KG1 (cell line): ENCODE data around the gene NEURL4.
"Not testable (repeated sequence)": the region's sequence is repeated elsewhere in the genome, so short reads cannot be mapped to it uniquely, and the experiment has no call there.

ENCODE experiments used
- DNase-seq: peaks from one replicate; lab custom pipeline; 2025; lab: John Stamatoyannopoulos, UW

NEURL4 gene

DNA sequence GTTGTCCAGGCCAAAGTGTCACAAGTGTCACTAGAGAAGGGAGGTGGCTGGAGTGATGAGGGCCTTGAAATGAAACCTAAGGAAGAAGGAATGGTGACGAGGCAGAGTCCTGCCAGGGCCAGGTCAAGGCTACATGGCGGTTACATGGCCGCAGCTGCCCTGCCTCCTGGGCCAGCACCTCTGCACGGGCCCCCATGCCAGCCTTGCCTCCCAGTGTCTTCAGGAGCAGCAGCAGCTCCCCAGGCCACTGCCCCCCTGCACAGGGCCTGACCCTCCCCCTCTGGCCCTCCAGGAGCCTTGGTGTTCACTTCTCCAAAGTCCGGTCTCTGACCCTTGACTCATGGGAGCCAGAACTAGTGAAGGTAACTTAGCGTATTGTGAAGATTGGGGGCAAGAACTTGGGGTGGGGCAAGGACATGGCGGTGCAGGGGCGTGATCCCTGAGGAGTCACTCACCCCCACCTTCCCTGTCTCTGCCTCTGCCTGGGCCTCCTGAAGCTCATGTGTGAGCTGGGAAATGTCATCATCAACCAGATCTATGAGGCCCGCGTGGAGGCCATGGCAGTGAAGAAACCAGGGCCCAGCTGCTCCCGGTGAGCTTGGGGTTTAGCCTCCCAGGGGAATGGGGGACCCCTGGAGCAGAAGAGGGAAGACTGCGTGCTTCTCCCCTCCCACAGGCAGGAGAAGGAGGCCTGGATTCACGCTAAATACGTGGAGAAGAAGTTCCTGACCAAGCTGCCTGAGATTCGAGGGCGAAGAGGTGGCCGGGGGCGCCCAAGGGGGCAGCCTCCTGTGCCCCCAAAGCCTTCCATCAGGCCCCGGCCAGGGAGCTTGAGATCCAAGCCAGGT, 18.7 kb upstream of the NEURL4 start:
- DNase-seq = no peak

DNA sequence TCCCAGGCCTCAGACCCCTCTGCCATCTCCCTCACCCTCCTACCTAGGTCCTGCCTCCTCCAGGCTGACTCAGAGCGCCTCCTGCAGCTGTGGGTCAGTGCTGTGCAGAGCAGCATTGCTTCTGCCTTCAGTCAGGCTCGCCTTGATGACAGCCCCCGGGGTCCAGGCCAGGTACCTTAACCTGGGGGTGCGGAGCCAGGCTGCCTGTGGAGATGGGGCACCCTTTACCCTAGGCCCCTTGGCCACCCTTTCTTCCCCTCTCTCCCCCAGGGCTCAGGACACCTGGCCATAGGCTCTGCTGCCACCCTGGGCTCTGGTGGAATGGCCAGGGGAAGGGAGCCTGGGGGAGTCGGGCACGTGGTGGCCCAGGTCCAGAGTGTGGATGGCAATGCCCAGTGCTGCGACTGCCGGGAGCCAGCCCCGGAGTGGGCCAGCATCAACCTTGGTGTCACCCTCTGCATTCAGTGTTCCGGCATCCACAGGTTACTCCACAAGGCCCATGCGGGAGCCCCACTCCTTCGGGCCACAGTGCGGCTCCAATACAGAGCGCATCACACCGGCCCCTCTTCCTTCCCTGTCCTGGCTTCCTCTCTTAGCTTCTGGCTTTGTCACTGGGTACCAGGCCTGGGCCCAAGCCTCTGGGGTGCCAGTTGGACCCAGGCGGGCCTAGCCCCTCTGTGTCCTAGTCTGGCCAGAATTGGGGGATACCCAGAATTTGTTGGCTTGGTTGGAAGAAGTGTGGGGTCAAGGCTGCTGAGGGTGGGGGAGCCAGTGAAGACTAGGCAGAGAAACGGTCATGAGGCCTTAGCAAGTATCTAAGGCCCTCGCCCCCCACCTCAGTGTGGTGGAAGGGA, 17.9 kb upstream of the NEURL4 start:
- DNase-seq = no peak

DNA sequence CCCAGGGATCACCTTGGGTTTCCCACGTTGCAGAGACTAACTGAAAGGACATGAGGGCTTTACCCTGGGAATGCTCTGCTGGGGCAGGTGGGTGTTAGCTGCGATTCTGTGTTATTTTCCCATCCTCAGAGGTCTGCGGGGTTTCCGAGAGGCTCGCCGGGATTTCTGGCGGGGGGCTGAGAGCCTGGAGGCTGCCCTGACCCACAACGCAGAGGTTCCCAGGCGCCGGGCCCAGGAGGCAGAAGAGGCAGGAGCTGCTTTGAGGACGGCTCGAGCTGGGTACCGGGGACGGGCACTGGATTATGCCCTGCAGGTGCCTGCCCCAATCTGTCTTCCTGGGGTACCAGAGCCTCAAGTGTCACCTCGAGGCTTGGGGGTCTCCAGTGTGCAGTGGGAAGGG, 14.1 kb upstream of the NEURL4 start:
- DNase-seq = no peak

GRCh38 chr17:7341842-7342241, 12.7 kb upstream of the NEURL4 start:
- DNase-seq = no peak

- DNase-seq = no peak
Measured at GRCh38 chr17:7340179-7340578, 11.0 kb upstream of the NEURL4 start.

GRCh38 chr17:7337600-7337999, 8.5 kb upstream of the NEURL4 start:
- DNase-seq = not testable (repeated sequence)

DNA sequence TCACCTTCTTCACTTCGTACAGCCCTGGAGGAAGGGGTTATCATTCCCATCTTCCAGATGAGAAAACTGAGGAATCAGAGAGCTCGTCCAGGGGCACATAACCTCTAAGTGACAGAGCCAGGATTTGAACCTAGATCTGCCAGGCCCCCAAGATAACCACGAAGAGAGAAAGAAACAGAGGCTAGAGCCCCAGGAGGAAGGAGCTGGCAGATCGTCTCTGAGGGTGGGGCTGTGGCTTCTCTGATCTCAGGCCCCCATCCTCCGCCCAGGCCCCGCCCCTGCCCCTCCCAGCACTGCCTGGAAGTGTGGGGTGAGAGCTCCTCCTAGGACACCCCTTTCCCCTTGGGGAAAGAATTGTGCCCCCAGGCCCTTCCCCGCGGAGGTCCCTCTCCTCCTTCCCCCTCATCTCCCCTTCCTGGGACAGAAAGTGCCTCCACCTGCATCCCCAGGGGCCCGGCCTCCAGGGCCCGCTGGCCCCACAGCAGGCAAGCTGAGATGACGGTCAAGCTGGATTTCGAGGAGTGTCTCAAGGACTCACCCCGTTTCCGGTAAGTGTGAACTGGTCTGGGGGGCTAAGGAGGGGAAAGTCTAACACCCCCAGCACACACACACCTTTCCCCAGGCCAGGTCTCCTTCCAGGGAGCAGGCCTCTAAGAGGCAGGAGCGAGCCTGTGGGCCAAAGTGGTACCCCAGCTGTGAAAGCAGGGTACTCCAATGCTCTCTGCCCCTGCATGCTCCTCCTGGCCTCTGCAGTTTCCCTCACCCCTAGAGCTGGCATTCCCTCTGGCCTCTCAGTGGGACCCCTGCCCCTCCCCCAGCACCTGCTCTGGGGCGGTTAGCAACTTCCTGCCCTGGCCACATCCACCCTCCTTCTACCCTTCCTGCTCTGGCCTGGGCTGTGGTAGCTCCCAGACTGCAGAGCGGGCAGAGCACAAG, 7.4 kb upstream of the NEURL4 start, which contains the start of gene ACAP1:
TSS of gene ACAP1 (plus strand) at position 290 of the 936 bp plus-strand sequence. CDS start at position 496, 206 bp downstream.
- peak; percentile 35 for DNase-seq

- not testable (repeated sequence) for DNase-seq
Measured at GRCh38 chr17:7335765-7336164, 6.6 kb upstream of the NEURL4 start.

DNA sequence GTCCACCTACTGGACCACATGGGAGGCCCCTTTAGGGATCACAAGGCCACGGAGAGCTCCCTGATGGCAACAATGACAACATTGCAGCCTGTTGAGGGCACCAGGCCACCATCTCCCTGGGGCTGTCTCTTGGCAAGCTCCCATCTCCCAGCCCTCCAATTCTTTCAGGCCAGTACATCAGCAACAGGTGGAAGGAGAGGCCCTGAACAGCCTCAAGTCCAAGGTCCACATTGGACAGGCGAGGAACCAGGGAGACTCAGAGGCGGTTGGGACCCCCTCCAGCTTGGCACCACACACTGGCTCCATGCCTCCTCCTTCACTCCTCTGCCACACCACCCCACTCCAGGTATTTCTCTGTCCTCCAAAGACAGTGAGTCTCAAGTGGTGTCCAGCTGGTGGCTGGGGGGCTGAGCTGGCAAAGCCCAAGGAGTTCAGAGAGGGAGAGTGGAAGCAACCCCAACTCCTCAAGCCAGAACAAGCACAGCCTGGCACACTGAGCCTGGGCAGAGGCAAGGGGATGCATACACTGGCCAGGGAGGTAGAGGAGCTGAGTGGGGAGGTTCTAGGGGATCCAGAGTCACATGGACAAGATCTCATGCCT, 5.9 kb upstream of the NEURL4 start:
- no peak for DNase-seq

DNA sequence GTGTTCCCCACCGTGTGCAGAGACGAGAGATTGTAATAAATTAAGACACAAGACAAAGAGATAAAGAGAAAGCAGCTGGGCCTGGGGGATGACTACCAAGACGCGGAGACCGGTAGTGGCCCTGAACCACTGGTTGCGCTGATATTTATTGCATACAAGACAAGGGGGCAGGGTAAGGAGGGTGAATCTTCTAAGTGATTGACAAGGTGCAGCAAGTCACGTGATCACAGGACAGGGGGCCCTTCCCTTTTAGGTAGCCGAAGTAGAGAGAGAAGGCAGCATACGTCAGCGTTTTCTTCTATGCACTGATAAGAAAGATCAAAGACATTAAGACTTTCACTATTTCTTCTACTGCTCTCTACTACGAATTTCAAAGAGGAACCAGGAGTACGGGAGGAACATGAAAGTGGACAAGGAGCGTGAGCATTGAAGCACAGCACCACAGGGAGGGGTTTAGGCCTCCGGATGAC, 3.5 kb upstream of the NEURL4 start:
- not testable (repeated sequence) for DNase-seq

DNA sequence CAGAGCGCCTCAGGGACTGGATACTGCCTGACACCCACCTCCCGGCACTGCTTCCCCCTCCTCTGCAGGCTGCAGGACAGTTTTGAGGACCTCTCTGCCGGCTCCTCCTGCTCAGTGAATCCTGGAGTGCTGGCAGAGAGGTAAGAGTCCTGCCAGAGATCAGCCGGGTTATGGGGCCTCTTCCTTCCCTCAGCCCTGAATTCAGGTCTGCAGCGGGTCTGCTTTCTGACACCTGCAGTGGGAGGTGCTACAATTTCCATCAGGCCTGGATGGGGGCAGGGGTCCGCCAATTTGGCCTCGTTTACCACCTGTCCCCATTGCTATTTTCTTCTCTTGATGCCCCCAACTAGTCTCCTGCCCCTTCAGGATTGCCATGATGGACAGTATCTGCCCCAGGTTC, 3.0 kb upstream of the NEURL4 start:
- no peak for DNase-seq

DNA sequence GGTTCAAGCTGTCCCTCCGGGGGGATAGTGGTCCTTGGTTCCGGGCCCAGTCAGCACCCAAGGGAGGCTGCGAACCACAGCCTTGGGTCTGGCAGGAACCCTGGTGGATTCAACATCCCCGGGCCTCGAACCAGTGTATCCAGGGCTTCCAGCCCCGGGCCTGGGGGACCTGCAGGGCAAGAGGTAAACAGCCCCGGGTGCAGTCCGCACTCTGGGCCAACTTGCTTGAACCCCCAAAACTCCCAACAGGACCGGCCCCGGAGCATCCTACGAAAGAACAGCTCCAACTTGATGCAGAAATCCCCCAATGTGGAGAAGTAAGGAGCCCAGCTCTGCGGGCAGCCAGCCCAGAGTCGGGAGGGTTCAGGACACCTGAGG, 1.5 kb upstream of the NEURL4 start:
- DNase-seq = no peak

- no peak for DNase-seq
Measured at GRCh38 chr17:7329997-7330637, 982 bp upstream of the NEURL4 start.

- peak; percentile 95 for DNase-seq
Measured at GRCh38 chr17:7329374-7329996, 350 bp upstream of the NEURL4 start.

DNA sequence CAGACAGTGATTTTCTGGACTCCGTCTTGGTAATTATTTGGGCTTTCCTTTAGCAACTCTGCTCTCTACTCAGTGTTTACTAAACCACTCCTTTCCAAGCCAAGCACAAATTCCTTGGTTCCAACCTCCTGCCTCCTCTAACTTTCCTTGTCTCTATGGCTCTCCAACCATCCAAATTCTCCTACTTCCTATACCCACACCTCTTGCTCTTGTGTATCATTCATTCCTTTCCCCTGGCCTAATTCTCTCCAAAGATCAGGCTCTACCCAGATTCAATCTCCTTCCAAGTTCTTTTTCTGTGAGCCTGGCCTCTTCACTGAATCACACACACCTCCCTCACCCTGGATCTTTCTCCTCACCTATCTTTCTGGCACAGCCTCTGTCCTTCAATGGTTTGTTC, 1.1 kb downstream of the NEURL4 start:
- no peak for DNase-seq

DNA sequence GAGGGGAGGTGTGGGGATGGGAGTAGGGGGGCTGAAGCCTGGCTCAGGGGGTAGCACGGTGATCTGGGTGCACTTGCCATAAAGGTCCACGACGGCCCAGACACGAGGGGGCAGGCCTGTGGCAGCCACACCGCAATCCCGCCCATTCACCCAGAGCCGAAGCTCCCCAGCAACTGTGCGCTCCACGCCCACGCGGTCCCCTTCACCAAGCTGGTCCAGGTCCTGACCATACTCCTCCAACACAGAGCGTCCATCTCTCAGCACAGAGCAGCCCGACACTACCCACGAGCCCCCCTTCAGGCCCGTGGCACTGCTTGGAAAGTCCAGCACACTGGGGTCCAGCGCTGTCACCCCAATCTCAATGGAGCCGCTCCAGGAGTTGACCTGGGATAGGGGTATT, 1.6 kb downstream of the NEURL4 start:
- no peak for DNase-seq

DNA sequence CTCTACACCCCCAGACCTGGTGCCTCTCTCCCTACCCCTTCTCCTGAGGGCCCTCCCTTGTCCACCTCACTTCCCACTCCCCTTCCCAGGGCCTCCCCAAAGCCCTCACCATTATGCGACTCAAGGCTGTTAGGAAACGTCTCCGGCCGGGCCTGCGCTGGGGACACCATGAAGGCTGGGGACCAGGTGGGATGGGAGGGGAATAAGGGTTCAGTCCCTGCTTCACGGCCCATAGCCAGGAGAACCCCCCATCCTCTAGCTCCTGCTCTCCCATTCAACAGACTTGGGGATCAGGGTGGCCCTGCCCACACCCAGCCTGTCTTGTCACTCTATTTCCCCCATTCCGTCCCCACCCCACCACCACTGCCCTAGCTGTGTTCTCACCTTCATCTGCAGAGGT, 2.1 kb downstream of the NEURL4 start:
- no peak for DNase-seq

DNA sequence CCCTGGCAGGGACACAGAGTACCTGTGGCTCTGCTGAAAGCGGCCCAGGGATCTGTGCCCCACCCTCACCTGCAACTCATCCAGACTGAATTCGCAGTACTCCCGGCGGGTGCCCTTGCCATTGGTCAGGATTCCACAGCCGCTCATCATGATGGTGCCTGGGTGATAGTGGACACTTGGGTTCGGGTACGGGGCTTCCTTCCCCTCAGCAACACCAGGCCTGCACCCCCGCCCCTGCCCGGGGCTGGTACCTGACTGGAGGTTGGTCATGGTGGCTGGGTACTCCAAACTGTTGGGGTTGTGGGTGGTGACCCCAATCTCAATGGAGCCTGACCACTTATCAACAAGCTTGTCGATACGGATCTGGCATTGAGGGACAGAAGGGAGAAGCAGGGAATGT, 2.9 kb downstream of the NEURL4 start:
- no peak for DNase-seq

- DNase-seq = no peak
Measured at GRCh38 chr17:7325031-7325528, 4.1 kb downstream of the NEURL4 start.

- DNase-seq = no peak
Measured at GRCh38 chr17:7324438-7324779, 4.7 kb downstream of the NEURL4 start.
